CD8-positive, alpha-beta memory T cell (primary cell): ENCODE data around the gene FAM184A. TPM values are rescaled to one million over a fixed set of nuclear protein-coding genes. Genes with fewer than 3 reads are reported as not detected.

ENCODE experiments used
- CTCF ChIA-PET: fragments of 350-600 bp; sonication (Branson Sonifier 250); formaldehyde crosslinking; loops from one replicate; lab custom pipeline; 2021; ENCODE audit warnings: antibody characterized with exemption; lab: Charles Lee
- POLR2A ChIA-PET: fragments of 350-600 bp; sonication (Branson Sonifier 250); formaldehyde crosslinking; loops from one replicate; lab custom pipeline; 2021; ENCODE audit warnings: antibody characterized with exemption; lab: Charles Lee
- DNase-seq, 5 donors: peaks; one replicate each; pipeline versions ENCODE4 v3.0.0 to v3.0.0-alpha.2; 2020 to 2022; ENCODE audit warnings: mixed read lengths in 1 of 5
- H3K27ac ChIP-seq: one replicate; pipeline ENCODE4 v1.7.0; 2013; ENCODE audit warnings: low read depth, mild to moderate bottlenecking, low read length, moderate library complexity
- H3K27me3 ChIP-seq: 2 replicates; pipeline ENCODE4 v1.7.0; 2013; ENCODE audit warnings: low read length, mild to moderate bottlenecking; ENCODE audit not compliant: insufficient read depth, poor library complexity, severe bottlenecking
- H3K36me3 ChIP-seq: 2 replicates; pipeline ENCODE4 v1.7.0; 2013; ENCODE audit warnings: mild to moderate bottlenecking, low read length, moderate library complexity; ENCODE audit not compliant: insufficient read depth
- H3K4me1 ChIP-seq: 2 replicates; pipeline ENCODE4 v1.7.0; 2013; ENCODE audit warnings: mild to moderate bottlenecking, low read length, moderate library complexity; ENCODE audit not compliant: insufficient read depth
- H3K4me3 ChIP-seq: 2 replicates; pipeline ENCODE4 v1.7.0; 2013; ENCODE audit warnings: mild to moderate bottlenecking, low read length
- H3K9me3 ChIP-seq: 2 replicates; pipeline ENCODE4 v1.7.0; 2013; ENCODE audit warnings: mild to moderate bottlenecking, low read length
- H3K27ac Mint-ChIP-seq, 8 donors: one replicate each; pipeline ENCODE4 v1.8.0; 2020 to 2021; ENCODE audit warnings: mixed read lengths in 8 of 8, mild to moderate bottlenecking in 6 of 8, inconsistent platforms in 3 of 8, moderate library complexity in 3 of 8
- H3K27me3 Mint-ChIP-seq, 2 donors: one replicate each; pipeline ENCODE4 v1.8.0; 2020 to 2021; ENCODE audit warnings: mixed read lengths in 2 of 2, mild to moderate bottlenecking in 1 of 2, moderate library complexity in 1 of 2
- H3K36me3 Mint-ChIP-seq, 3 donors: one replicate each; pipeline ENCODE4 v1.8.0; 2020 to 2021; ENCODE audit warnings: mixed read lengths in 3 of 3, inconsistent platforms in 1 of 3, mild to moderate bottlenecking in 1 of 3
- H3K4me1 Mint-ChIP-seq, 3 donors: one replicate each; pipeline ENCODE4 v1.8.0; 2020 to 2021; ENCODE audit warnings: mixed read lengths in 3 of 3, inconsistent platforms in 1 of 3, mild to moderate bottlenecking in 1 of 3
- H3K4me3 Mint-ChIP-seq, 7 donors: one replicate each; pipeline ENCODE4 v1.8.0; 2020 to 2021; ENCODE audit warnings: mixed read lengths in 7 of 7, mild to moderate bottlenecking in 6 of 7, moderate library complexity in 4 of 7, inconsistent platforms in 2 of 7
- H3K9me3 Mint-ChIP-seq, 5 donors: one replicate each; pipeline ENCODE4 v1.8.0; 2020 to 2022; ENCODE audit warnings: mixed read lengths in 5 of 5, mild to moderate bottlenecking in 3 of 5, moderate library complexity in 2 of 5, inconsistent platforms in 1 of 5
- polyA plus RNA-seq: library from polyadenylated mRNA; unstranded; fragments of 300-500 nt; fragmentation: Illumina TruSeq; gene quantifications from one replicate; pipeline ENCODE4 v1.2.3, GENCODE V29; 2021
- total RNA-seq, 2 experiments: library from RNA; stranded (reverse); gene quantifications; one replicate each; pipeline ENCODE4 v1.2.3, GENCODE V29; 2021

FAM184A gene
- total and polyA plus RNA-seq, 3 experiments from 2014 or later, result 0.85 to 2.2 (median 2.0) TPM

DNA sequence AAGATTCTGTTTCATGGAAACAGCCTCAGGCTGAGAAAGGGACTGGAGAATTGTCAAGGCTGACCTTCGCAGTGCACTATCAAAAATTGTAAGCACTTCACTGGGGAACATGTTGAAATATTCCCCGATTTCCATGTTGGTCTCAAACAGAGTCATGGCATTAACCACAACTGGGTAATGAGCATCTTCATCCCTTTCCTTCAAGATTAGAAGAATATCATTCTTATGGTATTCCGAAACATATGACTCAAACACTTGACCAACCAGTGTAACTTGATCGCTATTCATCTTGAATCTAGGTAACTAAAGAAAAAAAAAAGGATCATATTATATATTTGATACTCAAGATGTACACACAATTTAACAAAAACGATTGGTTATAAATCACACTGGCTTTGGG is 147.0 kb downstream of the FAM184A start:
- Histone ChIP-seq H3K27ac (no peak overlapping the region), H3K9me3 (no peaks in the 10 kb centered on the region), H3K4me1 (peaks cover 18% of the 10 kb centered on the region), H3K4me3 (no peak overlapping the region), H3K27me3 (no peaks in the 10 kb centered on the region), H3K36me3 (peaks cover 8% of the 10 kb centered on the region)
- H3K9me3 Mint-ChIP-seq, result no peaks in the 10 kb centered on the region
- peaks cover 12 to 57% (median 13%) of the 10 kb centered on the region in 3 donors for H3K36me3 Mint-ChIP-seq
- H3K4me3 Mint-ChIP-seq, result no peak overlapping the region
- ChIA-PET CTCF (no interaction called here), POLR2A (no interaction called here)
- no peaks in the 10 kb centered on the region for H3K27me3 Mint-ChIP-seq
- DNase-seq, result no peak
- H3K27ac Mint-ChIP-seq, result no peak overlapping the region
- peaks cover 26 to 61% (median 49%) of the 10 kb centered on the region in 3 donors for H3K4me1 Mint-ChIP-seq

DNA sequence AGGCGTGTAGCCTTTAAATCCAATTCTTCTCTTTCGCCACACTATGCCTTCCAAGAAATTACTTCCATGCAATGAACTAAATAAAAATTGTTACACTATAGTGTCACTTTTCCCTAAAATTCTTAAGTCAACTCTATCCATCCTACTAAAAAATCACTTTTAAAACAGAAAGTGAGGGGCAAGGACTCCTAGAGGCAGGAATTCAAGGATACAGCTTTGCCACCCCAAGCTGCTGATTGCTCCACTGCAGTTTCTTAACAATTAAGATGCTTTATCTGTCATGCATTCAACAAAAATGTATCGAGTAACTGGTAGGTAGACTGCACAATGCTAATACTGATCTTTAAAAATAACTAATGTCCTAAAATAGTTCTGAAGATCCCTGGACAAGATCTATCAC is 147.8 kb downstream of the FAM184A start:
- Mint-ChIP-seq H3K36me3 (peaks cover 9 to 63% (median 16%) of the 10 kb centered on the region in 3 donors), H3K27ac (no peak overlapping the region), H3K9me3 (no peaks in the 10 kb centered on the region), H3K27me3 (no peaks in the 10 kb centered on the region), H3K4me3 (no peak overlapping the region), H3K4me1 (peaks cover 25 to 62% (median 50%) of the 10 kb centered on the region in 3 donors)
- H3K4me3 ChIP-seq, result no peak overlapping the region
- ChIA-PET CTCF (no interaction called here), POLR2A (no interaction called here)
- H3K4me1 ChIP-seq, result peaks cover 14% of the 10 kb centered on the region
- no peaks in the 10 kb centered on the region for H3K27me3 ChIP-seq
- H3K27ac ChIP-seq, result no peak overlapping the region
- H3K9me3 ChIP-seq, result no peaks in the 10 kb centered on the region
- DNase-seq, result no peak
- H3K36me3 ChIP-seq, result peaks cover 8% of the 10 kb centered on the region

DNA sequence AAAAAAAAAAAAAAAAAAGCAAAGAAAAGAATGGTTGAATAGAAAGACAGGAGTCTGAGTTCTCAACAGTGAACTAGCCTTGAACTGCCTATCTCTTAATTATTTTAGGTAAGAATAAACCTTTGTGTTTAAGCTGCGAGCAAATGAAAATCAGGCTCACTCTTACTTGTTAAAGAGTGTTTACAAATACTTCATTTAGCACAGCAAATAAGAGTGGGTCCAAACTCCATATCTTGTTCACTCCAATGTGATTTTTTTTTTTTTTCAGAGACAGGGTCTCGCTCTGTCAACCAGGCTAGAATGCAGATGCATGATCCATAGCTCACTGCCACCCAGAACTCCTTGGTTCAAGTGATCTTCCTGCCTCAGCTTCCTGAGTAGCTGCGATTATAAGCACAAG is 155.4 kb downstream of the FAM184A start:
- peaks cover 5 to 82% (median 24%) of the 10 kb centered on the region in 3 donors for H3K36me3 Mint-ChIP-seq

DNA sequence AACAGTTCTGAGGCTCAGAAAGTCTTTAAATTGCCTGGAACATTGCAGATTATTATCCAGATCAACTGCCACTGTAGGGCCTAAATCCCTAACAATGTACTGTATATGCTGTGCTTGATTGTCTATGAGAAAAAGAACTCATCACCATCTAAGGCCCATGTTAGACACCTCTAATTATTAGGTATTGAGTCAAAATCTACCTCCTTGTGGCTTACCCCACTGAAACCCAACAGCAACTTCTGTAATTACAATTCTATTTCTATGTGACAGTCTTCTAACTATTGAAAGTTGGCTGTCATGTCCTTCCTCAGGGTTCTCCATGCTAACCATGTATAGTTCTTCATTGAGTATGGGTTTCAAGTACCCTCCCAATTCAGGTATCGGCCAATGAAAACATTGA is 157.4 kb downstream of the FAM184A start:
- Mint-ChIP-seq H3K4me3 (no peak overlapping the region), H3K36me3 (peaks cover 0 to 78% (median 25%) of the 10 kb centered on the region in 3 donors), H3K4me1 (peaks cover 5 to 14% (median 8%) of the 10 kb centered on the region in 3 donors), H3K27ac (peak overlapping the region in 1 of 8 donors; percentile 13), H3K9me3 (no peaks in the 10 kb centered on the region), H3K27me3 (no peaks in the 10 kb centered on the region)
- POLR2A ChIA-PET, result no interaction called here
- H3K36me3 ChIP-seq, result peaks cover 11% of the 10 kb centered on the region
- no peak for DNase-seq
- H3K9me3 ChIP-seq, result no peaks in the 10 kb centered on the region
- no peak overlapping the region for H3K27ac ChIP-seq
- H3K4me3 ChIP-seq, result no peak overlapping the region
- no peaks in the 10 kb centered on the region for H3K27me3 ChIP-seq
- no peaks in the 10 kb centered on the region for H3K4me1 ChIP-seq
- CTCF ChIA-PET, result no interaction called here

More for the DNA sequence above, 155.4 kb downstream of the FAM184A start:
- Mint-ChIP-seq H3K9me3 (no peaks in the 10 kb centered on the region), H3K27me3 (no peaks in the 10 kb centered on the region), H3K4me3 (no peak overlapping the region), H3K4me1 (peaks cover 10 to 21% (median 20%) of the 10 kb centered on the region in 3 donors), H3K27ac (no peak overlapping the region)
- no peaks in the 10 kb centered on the region for H3K9me3 ChIP-seq
- H3K27me3 ChIP-seq, result no peaks in the 10 kb centered on the region
- no peak for DNase-seq
- no peak overlapping the region for H3K4me3 ChIP-seq
- POLR2A ChIA-PET, result interaction anchor here (1.5 kb wide), 1 partner anchor 27 kb away, joined by 6 read pairs; no protein-coding TSS in a partner anchor
- no peak overlapping the region for H3K27ac ChIP-seq
- H3K36me3 ChIP-seq, result peaks cover 11% of the 10 kb centered on the region
- no peaks in the 10 kb centered on the region for H3K4me1 ChIP-seq
- CTCF ChIA-PET, result interaction anchor here (0.6 to 0.8 kb wide), 2 partner anchors 27 to 123 kb away, joined by 3 to 4 read pairs; no protein-coding TSS in a partner anchor

DNA sequence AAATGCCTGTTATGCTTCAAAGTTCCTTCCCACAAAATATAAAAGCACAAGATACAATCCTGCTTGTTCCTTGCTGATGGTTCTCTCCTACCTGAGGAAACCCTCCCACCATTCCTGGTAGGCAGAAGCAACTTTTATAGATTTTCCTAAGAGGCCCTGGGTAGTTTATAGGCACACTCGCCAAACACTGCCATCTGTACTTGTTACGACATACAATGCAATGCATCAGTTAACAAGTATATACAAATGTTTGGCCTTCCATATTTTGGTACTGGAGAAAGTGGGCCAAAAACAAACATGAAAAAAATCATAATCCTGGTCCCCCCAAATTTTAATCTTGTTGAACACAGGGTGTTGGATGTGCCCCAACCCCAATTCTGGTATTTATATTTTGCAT is 160.1 kb downstream of the FAM184A start:
- Histone ChIP-seq H3K9me3 (no peaks in the 10 kb centered on the region), H3K36me3 (peaks cover 9% of the 10 kb centered on the region), H3K4me1 (no peaks in the 10 kb centered on the region), H3K4me3 (no peak overlapping the region), H3K27ac (no peak overlapping the region), H3K27me3 (no peaks in the 10 kb centered on the region)
- no peak for DNase-seq
- no peaks in the 10 kb centered on the region for H3K27me3 Mint-ChIP-seq
- peaks cover 4 to 26% (median 8%) of the 10 kb centered on the region in 3 donors for H3K4me1 Mint-ChIP-seq
- ChIA-PET POLR2A (no interaction called here), CTCF (no interaction called here)
- no peak overlapping the region for H3K4me3 Mint-ChIP-seq
- H3K9me3 Mint-ChIP-seq, result no peaks in the 10 kb centered on the region
- peaks cover 0 to 84% (median 23%) of the 10 kb centered on the region in 3 donors for H3K36me3 Mint-ChIP-seq
- peak overlapping the region in 6 of 8 donors; percentile 3 to 71 (median 32) for H3K27ac Mint-ChIP-seq

DNA sequence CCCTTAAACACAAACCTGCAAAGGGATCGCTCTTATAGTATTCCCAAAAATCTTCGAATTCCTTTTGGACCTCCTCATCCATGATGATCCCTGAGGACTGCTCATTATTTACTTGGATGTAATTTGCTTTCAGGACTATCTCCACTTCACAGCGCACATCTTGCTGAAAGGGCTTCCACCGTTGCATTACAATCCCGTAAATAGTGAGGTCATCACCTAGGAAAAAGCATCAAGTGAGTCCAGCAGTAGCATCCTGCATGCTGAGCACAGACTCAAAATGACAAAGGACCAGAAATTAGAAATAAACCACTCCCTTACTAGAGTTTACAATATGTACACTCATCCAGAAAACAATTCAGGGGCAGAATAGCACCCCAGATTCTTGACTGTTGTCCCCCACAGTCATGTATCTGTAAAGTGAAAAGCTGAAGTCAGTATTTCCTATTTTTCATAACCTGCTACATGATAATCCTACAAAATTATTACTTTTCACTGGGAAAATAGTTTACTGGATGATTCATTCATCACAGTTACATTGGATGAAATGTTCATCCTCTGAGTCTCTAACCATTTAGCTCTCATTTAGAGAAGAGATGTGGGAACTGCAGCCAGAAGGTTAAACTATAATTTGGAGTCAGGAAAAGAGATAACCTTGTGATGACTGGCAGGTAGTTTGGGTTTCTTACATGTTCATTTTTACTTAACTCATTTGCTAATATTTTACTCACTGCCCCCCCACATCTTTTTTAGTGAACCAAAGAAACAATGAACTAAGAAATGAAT is 160.7 kb downstream of the FAM184A start:
- H3K36me3 Mint-ChIP-seq, result peaks cover 0 to 85% (median 26%) of the 10 kb centered on the region in 3 donors
- ChIA-PET POLR2A (no interaction called here), CTCF (no interaction called here)
- Histone ChIP-seq H3K9me3 (no peaks in the 10 kb centered on the region), H3K4me1 (no peaks in the 10 kb centered on the region), H3K36me3 (peaks cover 12% of the 10 kb centered on the region), H3K27me3 (no peaks in the 10 kb centered on the region), H3K4me3 (no peak overlapping the region), H3K27ac (no peak overlapping the region)
- H3K4me1 Mint-ChIP-seq, result peaks cover 4 to 32% (median 8%) of the 10 kb centered on the region in 3 donors
- no peak for DNase-seq
- H3K9me3 Mint-ChIP-seq, result no peaks in the 10 kb centered on the region
- no peaks in the 10 kb centered on the region for H3K27me3 Mint-ChIP-seq
- H3K27ac Mint-ChIP-seq, result peak overlapping the region in 4 of 8 donors; percentile 3 to 71 (median 38)
- no peak overlapping the region for H3K4me3 Mint-ChIP-seq

DNA sequence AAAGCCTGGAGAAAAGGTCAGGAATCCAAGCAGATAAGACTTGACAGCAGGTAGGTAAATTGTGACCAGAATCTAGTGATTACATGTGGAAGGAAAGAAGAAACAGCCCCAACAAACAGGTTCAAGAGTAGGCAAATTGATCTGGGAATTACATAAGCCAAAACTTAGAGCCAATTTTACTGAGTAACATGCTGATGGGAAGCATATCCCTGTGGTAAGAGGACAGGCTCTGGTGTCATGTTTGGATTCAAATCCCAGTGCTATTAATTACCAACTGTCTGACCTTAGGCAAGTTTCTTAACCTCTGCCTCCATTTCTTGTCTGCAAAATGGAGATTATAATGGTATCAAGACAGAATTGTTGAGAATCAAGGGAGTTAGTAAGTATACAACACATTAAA is 163.9 kb downstream of the FAM184A start:
- H3K36me3 ChIP-seq, result peaks cover 18% of the 10 kb centered on the region
- H3K27me3 Mint-ChIP-seq, result no peaks in the 10 kb centered on the region
- no peaks in the 10 kb centered on the region for H3K9me3 ChIP-seq
- H3K4me1 Mint-ChIP-seq, result peaks cover 3 to 35% (median 15%) of the 10 kb centered on the region in 3 donors
- H3K27ac ChIP-seq, result no peak overlapping the region
- no peak overlapping the region for H3K4me3 ChIP-seq
- no peaks in the 10 kb centered on the region for H3K9me3 Mint-ChIP-seq
- CTCF ChIA-PET, result no interaction called here
- peaks cover 0 to 76% (median 23%) of the 10 kb centered on the region in 3 donors for H3K36me3 Mint-ChIP-seq
- no peaks in the 10 kb centered on the region for H3K27me3 ChIP-seq
- H3K4me3 Mint-ChIP-seq, result no peak overlapping the region
- no peaks in the 10 kb centered on the region for H3K4me1 ChIP-seq
- POLR2A ChIA-PET, result no interaction called here
- no peak for DNase-seq
- peak overlapping the region in 6 of 8 donors; percentile 19 to 61 (median 50) for H3K27ac Mint-ChIP-seq

DNA sequence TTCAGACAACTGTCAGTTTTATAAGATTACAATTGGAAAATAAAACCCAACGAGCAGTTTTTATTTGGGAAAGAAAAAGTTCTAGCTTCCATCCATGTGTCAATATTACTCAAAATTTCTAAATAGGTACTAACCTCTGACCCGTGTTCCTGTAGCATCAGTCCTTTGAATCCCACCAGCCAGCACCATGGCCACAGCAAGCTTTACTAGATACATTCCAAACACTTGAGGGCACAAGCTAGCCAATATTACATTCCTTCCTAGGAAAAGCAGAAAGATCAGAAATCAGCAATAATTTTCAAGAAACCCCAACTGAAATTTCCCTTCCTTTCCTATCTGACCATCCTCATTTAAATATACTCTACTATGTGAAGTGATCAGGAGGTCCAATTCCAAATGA is 165.3 kb downstream of the FAM184A start:
- no peaks in the 10 kb centered on the region for H3K27me3 Mint-ChIP-seq
- Histone ChIP-seq H3K4me1 (no peaks in the 10 kb centered on the region), H3K27me3 (no peaks in the 10 kb centered on the region), H3K9me3 (no peaks in the 10 kb centered on the region), H3K36me3 (peaks cover 24% of the 10 kb centered on the region), H3K4me3 (no peak overlapping the region), H3K27ac (no peak overlapping the region)
- no peak overlapping the region for H3K4me3 Mint-ChIP-seq
- no peak for DNase-seq
- peaks cover 3 to 76% (median 25%) of the 10 kb centered on the region in 3 donors for H3K36me3 Mint-ChIP-seq
- peaks cover 5 to 39% (median 20%) of the 10 kb centered on the region in 3 donors for H3K4me1 Mint-ChIP-seq
- no peaks in the 10 kb centered on the region for H3K9me3 Mint-ChIP-seq
- POLR2A ChIA-PET, result no interaction called here
- H3K27ac Mint-ChIP-seq, result peak overlapping the region in 6 of 8 donors; percentile 24 to 77 (median 62)
- CTCF ChIA-PET, result interaction anchor here (1.5 kb wide), 1 partner anchor 19 kb away, joined by 3 read pairs; the partner anchor contains the start of gene ASF1A
